ENCODE results near the gene SMIM11. TPM values are rescaled to one million over a fixed set of nuclear protein-coding genes. Genes with fewer than 3 reads are reported as not detected.
"Not testable (repeated sequence)": the region's sequence is repeated elsewhere in the genome, so short reads cannot be mapped to it uniquely, and the experiment has no call there.

The SMIM11 gene
- total RNA-seq, 1 experiment from 2014 or later: 2.3 TPM

- not testable (repeated sequence) for H2BK12ac ChIP-seq (ENCODE audit: insufficient read length, low read depth, low read length); H3K4me3 Mint-ChIP-seq; H3K23me2 ChIP-seq (ENCODE audit: insufficient read length, low read depth, low read length, poor library complexity, severe bottlenecking); H4K20me1 ChIP-seq (ENCODE audit: control insufficient read depth, insufficient read depth, insufficient read length); H2BK120ac ChIP-seq (ENCODE audit: low read depth, low read length, poor library complexity, severe bottlenecking); H3K27me3 ChIP-seq (ENCODE audit: insufficient read depth, low read length); H3K79me1 ChIP-seq (ENCODE audit: insufficient read depth, low read depth, low read length, poor library complexity, severe bottlenecking); H3K27ac ChIP-seq (ENCODE audit: insufficient read length, low read depth, low read length); H3K23ac ChIP-seq (ENCODE audit: insufficient read length, low read depth, low read length); H3K36me3 Mint-ChIP-seq (ENCODE audit: insufficient read depth in 1 of 3, low read depth in 3 of 3); H2AFZ ChIP-seq (ENCODE audit: low read length); H3K27ac Mint-ChIP-seq; H2AK5ac ChIP-seq (ENCODE audit: insufficient read length, low read length); H3K14ac ChIP-seq (ENCODE audit: insufficient read depth, low read length); H2BK20ac ChIP-seq (ENCODE audit: low read depth, low read length, poor library complexity, severe bottlenecking); H3K18ac ChIP-seq (ENCODE audit: insufficient read length, low read depth, low read length); H3K9me3 Mint-ChIP-seq; H3K27me3 Mint-ChIP-seq (ENCODE audit: low read depth); H4K5ac ChIP-seq (ENCODE audit: insufficient read length, low read depth, low read length); H3K4ac ChIP-seq (ENCODE audit: low read depth, low read length); H3K9ac ChIP-seq (ENCODE audit: extremely low read depth, insufficient read length, low read length); H4K8ac ChIP-seq (replicated peaks; ENCODE audit: insufficient read length, low read depth, low read length); H3K4me1 Mint-ChIP-seq; H3K79me2 ChIP-seq (ENCODE audit: insufficient read depth, low read length); H3K9me3 ChIP-seq (ENCODE audit: control insufficient read depth, low read depth, low read length); H4K91ac ChIP-seq (ENCODE audit: insufficient read length, low read depth, low read length); H2BK15ac ChIP-seq (ENCODE audit: low read depth, low read length); DNase-seq; H2BK5ac ChIP-seq (ENCODE audit: insufficient read length, low read length); H3K4me1 ChIP-seq (ENCODE audit: insufficient read depth, low read length); H3K56ac ChIP-seq (ENCODE audit: insufficient read length, low read depth, low read length); H3T11ph ChIP-seq (ENCODE audit: low read length); H3K4me2 ChIP-seq (ENCODE audit: insufficient read depth, insufficient read length, low read length)
- no CpG with 5 or more reads among the region's 4 CpGs for WGBS (ENCODE audit: extremely low coverage, insufficient read length, low lambda C conversion rate)
Observed at GRCh38 chr21:34423805-34424204, 48.5 kb downstream of the SMIM11 start, which contains the start of gene SMIM34. Gene SMIM34, minus strand, starts transcription at chr21:34423951. Its CDS starts 112 bp downstream, at chr21:34423839.

DNA sequence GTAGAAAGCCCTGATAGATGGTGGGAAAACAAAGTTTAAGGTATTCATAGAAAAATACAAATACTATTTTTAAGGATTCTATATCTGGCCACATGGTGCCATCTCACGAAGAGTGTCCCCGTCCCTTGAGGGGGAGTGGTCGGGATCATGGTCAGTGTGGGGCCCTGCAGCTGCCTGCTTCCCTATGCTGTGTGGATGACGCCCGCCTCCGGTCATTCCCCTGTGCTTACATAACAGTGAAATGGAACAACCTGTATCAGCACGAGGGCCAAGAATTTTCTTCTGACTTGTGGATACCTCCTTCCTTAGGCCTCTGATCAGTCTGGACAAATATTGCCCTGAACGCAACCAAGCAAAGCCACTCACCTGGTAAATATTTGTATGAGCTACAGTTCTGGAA, 52.0 kb downstream of the SMIM11 start:
- WGBS (ENCODE audit: extremely low coverage, insufficient read length, low lambda C conversion rate): no CpG with 5 or more reads among the region's 8 CpGs
- not testable (repeated sequence) for DNase-seq; H2BK15ac ChIP-seq (ENCODE audit: low read depth, low read length); H3K23me2 ChIP-seq (ENCODE audit: insufficient read length, low read depth, low read length, poor library complexity, severe bottlenecking); H3K14ac ChIP-seq (ENCODE audit: insufficient read depth, low read length); H4K8ac ChIP-seq (replicated peaks; ENCODE audit: insufficient read length, low read depth, low read length); H3K27me3 ChIP-seq (ENCODE audit: insufficient read depth, low read length); H4K20me1 ChIP-seq (ENCODE audit: control insufficient read depth, insufficient read depth, insufficient read length); H2BK12ac ChIP-seq (ENCODE audit: insufficient read length, low read depth, low read length); H3K9ac ChIP-seq (ENCODE audit: extremely low read depth, insufficient read length, low read length); H3K79me2 ChIP-seq (ENCODE audit: insufficient read depth, low read length); H3K79me1 ChIP-seq (ENCODE audit: insufficient read depth, low read depth, low read length, poor library complexity, severe bottlenecking); H3K27me3 Mint-ChIP-seq (ENCODE audit: low read depth); H3K9me3 Mint-ChIP-seq; H3K27ac Mint-ChIP-seq; H2BK5ac ChIP-seq (ENCODE audit: insufficient read length, low read length); H3K27ac ChIP-seq (ENCODE audit: insufficient read length, low read depth, low read length); H3K23ac ChIP-seq (ENCODE audit: insufficient read length, low read depth, low read length); H3K18ac ChIP-seq (ENCODE audit: insufficient read length, low read depth, low read length); H3T11ph ChIP-seq (ENCODE audit: low read length); H2BK120ac ChIP-seq (ENCODE audit: low read depth, low read length, poor library complexity, severe bottlenecking); H2AFZ ChIP-seq (ENCODE audit: low read length); H2BK20ac ChIP-seq (ENCODE audit: low read depth, low read length, poor library complexity, severe bottlenecking); H4K91ac ChIP-seq (ENCODE audit: insufficient read length, low read depth, low read length); H4K5ac ChIP-seq (ENCODE audit: insufficient read length, low read depth, low read length); H3K4me1 Mint-ChIP-seq; H3K36me3 Mint-ChIP-seq (ENCODE audit: insufficient read depth in 1 of 3, low read depth in 3 of 3); H2AK5ac ChIP-seq (ENCODE audit: insufficient read length, low read length); H3K4ac ChIP-seq (ENCODE audit: low read depth, low read length); H3K4me2 ChIP-seq (ENCODE audit: insufficient read depth, insufficient read length, low read length); H3K9me3 ChIP-seq (ENCODE audit: control insufficient read depth, low read depth, low read length); H3K4me1 ChIP-seq (ENCODE audit: insufficient read depth, low read length); H3K4me3 Mint-ChIP-seq; H3K56ac ChIP-seq (ENCODE audit: insufficient read length, low read depth, low read length)

Data from H9 (cell line).